Stimulated activated CD4-positive, alpha-beta T cell treated with anti-CD3 and anti-CD28 coated beads, Interleukin-15, amount 100 ng/mL, for 1 hour (primary cell): ENCODE results near the gene MLPH.
"Not testable (repeated sequence)": the region's sequence is repeated elsewhere in the genome, so short reads cannot be mapped to it uniquely, and the experiment has no call there.

ENCODE experiments used
- DNase-seq, 2 donors: peaks; one replicate each; pipeline ENCODE4 v3.0.0-alpha.2; 2020; ENCODE audit warnings: low read depth in 1 of 2, low spot score in 1 of 2

Gene MLPH

DNA sequence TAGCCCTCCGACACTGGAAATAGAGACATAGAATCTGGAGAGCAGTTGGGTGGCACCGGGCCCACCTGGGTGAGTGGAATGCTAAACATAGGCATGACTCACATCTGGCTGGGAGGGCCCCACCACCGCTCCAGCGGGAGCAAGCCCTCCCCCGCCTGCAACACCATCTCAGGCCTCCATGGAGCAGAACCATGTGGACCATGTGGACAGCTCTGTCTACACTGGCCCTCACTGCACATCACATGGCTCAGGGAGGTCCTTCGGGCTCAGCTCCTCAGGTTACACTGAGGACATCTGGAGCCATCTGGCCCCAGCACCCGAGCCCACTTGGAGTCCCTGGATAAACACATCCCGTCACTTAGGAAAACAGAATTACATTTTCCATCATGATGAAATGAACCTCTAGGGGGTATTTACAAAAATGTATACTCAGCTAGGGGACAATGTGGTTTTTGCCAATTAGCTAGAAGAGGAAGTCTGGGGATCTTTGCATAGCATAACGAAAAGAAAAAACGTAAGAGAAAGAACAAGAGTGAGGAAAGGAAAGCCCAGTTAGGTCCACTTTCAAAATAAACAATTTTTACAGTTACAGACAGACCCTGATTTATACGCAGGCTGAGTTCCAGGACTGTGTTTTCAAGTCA lies 30.7 kb upstream of the MLPH start:
- DNase-seq: no peak

DNA sequence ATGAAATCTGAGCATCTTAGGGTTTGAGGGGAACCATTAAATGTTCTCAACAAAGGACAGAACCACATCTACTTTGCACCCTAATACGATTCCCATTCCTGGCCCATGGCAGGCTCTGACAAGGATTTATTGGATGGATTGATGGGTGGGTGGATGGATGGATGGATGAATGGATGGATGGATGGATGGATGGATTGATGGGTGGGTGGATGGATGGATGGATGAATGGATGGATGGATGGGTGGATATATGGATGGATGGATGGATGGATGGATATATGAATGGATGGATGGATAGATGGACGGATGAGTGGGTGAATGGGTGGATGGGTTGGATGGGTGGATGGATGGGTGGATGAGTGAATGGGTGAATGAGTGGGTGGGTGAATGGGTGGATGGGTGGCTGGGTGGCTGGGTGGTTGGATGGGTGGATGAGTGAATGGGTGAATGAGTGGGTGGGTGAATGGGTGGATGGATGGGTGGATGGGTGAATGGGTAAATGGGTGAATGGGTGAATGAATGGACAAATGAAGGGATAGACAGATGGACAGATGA lies 29.6 kb upstream of the MLPH start:
- no peak for DNase-seq

DNA sequence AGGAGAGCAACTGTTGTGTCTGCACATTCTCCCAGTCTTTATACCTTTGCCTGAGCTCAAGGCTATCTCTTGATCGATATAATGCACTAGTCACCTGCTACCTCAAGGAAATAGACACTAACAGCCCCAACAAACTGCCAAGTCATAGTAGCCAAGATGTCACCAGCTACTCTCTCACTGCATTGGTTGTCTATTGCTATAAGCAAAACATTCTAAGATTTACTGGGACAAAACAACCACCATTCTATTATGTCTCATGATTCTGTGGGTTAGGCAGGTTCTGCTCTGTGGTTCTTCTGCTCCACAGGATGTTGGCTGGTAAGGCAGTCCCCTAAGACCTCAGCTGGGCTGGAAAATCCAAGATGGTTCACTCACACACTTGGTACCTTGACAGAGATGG lies 28.5 kb upstream of the MLPH start:
- DNase-seq: no peak

DNA sequence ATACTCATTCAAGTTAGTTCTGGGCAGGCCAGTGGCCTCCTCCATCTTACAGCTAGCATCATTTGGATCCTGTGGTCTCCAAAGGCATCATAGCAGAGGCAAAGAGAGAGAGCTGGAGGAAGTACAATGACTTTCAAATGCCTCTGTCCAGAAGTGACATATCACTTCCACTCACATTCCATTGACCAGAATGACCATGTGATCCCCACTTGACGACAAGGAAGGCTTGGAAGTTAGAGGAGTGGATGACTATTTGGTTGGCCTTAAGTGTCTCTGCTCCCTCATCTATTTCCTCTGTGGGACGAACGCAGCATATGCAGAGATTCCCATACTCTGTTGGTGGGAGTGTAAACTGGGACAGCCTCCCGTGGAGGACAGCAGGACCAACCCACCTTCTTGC lies 27.8 kb upstream of the MLPH start:
- no peak for DNase-seq

DNA sequence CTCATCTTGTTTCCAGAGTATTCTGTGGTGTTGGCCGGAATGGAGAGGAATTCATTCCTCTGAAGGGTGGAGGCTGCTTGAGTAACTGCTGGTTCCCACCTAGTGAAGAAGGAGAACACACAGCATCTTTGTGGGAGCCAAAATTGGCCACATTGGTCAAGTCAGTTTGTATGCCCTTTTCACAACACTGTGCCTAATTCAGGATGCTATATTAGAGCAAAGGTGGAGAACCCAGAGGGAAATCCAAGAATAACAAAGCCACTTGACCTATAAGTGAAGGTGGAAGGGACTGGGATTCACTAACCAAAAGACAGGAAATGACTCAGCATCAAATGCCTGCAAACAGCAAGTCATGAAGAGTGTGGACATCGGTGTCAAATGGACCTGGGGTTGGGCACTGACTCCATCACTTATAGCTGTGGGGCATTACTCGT lies 27.3 kb upstream of the MLPH start:
- no peak for DNase-seq

DNA sequence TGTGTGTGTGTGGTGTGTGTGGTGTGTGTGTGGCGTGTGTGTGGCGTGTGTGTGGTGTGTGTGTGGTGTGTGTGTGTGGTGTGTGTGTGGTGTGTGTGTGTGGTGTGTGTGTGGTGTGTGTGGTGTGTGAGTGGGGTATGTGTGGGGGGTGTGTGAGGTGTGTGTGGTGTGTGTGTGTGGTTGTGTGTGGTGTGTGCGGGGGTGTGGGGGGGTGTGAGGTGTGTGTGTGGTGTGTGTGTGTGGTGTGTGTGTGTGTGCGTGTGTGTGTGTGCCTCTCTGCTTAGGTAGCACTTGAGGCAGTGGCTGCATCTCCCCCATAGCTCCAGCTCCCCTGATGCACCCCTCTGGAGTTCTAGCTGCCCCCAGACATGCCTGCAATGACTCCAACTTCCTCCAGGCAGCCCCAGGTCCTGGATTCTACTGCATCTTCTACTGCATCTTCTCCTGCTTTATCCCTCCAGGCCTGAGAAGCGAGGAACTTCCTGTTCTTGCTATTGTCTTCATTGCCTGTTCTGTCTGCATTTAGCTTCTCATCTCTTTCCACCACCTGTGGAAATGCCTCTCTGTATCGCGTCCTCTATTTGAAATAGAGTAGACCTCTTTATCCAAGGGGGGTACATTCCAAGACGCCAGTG lies 22.2 kb upstream of the MLPH start:
- no peak for DNase-seq

DNA sequence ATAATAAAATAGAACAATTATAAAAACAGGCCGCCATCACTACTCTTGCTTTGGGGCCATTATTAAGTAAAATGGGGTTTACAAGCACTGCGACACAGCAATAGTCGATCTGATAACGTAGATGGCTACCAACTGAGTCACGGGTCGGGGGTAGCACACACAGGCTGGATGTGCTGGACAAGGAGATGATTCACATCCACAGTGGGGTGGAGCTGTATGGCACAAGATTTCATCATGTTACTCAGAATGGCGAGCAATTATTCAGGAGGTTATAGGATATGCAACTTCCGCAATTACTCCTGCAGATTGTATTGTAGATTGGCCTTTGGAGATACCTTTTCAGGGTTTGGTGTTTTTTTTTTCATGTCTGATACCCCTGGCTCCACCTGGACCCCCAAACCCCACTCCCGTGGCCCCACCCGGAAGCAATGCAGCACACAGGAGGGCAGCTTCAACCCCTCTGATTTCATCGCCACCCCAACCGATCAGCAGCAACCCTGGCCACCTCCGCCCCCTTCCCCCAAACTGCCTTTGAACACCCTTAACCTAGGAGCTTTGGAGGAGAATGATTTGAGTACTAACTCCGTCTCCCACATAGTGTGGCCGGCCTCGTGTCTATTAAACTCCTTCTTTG lies 21.4 kb upstream of the MLPH start:
- no peak for DNase-seq

DNA sequence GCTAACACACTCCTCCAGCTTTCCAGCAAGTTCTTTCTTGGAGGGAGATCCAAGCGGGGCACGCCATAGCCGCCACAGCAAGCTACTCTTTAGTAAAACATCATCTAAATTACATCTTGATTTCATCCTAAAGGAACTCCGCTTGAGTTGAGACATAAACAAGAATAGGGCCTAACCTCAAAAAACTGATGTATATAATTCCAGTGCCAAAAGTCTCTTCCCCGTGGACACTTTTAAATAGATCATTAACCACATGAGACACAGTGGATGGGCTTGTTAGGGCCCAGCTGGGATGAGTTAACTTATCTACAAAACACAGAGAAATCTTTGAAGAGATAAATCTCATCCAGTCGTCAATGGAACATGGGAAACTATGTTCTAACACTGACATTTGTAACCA lies 20.8 kb upstream of the MLPH start:
- no peak for DNase-seq

DNA sequence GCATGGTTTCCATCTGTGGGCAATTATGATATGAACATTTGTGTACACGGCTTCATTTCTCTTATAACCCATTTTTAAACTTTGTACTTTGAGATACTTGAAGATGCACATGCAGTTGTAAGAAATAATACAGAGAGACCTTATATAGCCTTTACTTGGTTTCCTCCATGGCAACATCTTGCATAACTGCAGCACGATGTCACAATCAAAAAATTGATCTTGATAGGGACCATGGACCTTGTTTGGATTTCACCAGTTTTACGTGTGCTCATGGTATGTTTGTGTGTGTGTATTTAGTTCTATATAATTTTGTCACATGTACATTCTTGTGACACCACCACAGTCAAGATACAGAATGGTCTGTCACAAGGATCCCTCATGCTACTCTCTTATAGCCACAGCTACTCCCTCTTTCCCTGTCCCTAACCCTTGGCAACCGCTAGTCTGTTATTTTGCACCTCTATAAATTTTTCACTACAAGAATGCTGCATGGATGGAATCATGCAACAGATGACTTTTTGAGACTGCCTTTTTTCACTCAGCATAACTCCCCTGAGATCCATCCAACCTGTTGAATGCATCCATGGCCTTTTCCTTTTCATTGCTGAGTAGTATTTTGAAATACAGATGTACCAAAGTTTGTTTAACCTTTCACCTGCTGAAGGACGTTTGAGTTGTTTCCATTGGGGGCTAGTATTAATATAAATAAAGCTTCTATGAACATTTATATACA lies 19.4 kb upstream of the MLPH start:
- DNase-seq: no peak

DNA sequence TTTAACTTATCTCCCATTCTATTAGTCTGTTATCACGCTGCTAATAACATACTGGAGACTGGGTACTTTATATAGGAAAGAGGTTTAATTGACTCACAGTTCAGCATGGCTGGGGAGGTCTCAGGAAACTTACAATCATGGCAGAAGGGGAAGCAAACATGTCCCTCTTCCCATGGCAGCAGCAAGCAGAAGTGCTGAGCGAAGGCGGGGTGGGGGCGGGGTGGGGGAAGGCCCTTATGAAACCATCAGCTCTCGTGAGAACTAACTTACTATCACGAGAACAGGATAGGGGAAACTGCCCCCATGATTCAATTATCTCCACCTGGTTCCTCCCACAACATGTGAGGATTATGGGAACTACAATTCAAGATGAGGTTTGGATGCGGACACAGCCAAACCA lies 17.6 kb upstream of the MLPH start:
- not testable (repeated sequence) for DNase-seq

DNA sequence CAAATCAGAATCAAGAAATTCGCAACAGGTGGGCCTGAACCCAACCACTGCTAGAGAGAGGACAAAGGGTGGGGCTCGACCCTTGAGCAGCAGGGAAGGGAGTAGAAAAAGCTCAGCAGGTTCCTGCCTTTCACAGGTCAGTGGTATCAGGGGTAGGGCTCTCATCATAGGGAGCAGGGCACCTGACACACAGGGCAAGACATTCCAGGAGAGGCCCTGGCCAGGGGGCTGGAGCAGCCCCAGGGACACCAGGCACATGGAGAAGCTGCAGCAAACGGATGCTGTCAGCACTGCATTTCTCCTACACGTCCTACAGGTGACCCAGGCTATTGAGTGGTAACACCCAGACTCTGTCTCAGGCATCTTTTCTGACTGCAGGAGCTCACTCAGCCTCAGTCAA lies 17.2 kb upstream of the MLPH start:
- no peak for DNase-seq

DNA sequence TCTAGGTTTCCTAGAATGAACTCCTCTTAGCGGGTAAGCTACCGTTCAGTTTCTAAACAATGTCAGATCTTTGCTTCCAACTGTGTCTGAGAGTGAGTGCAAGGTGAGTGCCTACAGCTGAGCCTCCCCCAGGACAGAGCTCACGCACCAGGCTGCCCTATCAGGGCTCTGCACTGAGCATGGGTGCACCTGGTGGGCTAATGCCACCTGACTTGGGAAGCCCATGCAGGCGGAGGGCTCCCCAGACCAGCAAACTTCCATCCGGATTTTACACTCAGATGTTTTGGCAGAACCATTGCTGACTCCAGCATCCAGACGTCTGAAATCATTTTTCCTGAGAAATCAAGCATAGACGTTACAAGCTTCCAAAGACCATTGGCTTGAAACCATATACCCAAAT lies 16.1 kb upstream of the MLPH start:
- DNase-seq: no peak

DNA sequence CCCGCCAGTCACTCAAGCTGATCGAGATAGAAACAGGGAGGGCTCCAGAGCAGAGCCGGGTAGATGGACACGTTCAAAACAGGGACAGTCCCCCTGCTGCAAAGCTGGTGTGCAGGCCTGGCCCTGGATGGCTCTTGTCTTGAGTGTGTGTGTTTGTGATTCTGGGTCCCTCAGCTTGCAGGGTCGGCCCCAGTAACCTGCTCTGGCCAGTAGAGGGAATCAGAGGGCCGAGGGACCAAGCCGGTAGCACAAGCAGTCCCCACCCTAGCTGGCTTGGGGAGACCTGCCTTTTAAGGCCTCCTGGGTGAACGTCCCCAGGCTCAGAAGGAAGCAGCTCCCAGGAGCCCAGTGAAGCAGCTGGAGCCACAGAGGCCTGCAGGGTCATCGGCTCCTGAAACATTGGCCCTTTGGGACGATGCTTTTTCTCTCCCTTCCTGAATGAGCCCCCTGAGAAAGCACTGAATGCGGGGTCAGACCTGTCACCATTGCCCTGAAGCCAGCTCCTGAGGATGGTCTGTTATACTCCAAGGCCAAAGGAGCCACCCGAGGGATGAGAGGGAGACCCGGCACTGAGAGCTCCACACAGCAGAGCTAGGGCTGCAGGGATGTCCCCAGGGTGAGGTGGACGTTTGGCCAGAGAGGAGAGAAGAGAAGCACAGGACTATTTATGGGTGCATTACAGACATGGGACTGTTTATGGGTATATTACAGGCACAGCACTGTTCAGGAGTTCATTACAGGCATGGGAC lies 15.4 kb upstream of the MLPH start:
- DNase-seq: no peak

DNA sequence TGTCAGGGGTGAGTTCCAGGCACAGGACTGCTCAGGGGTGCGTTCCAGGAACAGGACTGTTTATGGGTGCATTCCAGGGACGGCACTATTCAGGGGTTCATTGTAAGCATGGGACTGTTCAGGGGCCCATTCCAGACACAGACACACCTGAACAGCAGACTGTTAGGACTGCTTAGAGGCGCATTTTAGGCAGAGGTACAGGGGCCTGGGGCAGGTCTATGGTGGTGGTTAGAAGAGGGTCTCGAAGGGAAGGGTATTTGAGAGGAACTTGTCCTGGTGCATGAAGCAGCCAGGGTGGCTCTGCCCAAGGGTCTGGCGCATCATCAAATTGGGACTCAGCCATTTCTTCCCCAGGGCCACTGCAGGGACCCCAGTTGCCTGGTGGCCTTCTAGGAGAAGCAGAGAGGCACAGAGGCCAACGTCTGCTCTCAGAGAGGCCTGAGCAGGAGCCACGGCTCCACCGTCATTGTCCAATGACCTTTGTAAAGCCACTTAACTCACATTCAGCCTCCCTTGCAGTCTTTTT lies 14.8 kb upstream of the MLPH start:
- DNase-seq: no peak

DNA sequence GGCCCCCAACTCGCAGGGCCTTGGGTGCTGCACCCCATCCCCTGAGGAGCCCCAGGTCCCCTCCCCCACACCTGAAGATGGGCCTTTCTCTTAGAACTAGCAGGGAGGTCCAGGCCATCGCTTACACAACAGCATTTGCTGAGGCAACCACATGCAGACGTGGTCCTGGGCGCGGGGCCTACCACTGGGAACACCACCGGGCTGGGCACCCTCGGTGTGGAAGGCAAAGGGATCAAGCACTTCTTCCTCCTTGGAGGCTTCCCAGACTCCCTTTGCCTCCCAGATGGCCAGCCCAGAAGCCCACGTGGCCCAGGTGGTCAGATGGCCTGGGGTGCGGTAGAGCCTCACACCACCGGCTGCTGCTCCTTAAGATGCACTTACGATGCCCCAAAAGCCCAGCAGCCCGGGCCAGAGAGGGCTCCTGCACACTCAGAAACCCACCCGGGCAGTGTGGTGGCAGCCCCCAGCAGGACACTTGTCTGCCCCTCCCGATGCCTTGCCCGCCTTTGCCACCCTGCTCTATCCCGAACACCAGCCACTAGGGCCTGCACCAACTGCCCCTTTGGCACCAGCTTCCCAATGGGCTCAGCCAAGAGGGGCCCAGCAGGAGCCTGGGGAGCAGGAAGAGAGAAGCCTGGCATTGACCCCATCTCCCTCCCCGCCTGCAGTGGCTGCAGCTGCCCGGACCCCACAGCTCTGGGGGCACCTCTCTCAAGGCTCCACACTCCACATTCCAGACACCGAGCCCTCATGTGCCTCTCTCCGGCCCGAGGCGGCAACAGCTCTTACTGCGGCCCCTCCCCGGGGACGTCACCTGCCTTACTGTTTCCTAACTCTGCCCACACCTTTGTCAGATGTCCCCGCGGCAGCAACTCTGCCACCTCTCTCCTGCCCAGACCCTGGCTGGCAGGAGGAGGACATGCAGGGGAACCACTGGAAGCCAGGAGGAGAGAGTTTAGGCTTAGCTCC lies 13.9 kb upstream of the MLPH start:
- no peak for DNase-seq

DNA sequence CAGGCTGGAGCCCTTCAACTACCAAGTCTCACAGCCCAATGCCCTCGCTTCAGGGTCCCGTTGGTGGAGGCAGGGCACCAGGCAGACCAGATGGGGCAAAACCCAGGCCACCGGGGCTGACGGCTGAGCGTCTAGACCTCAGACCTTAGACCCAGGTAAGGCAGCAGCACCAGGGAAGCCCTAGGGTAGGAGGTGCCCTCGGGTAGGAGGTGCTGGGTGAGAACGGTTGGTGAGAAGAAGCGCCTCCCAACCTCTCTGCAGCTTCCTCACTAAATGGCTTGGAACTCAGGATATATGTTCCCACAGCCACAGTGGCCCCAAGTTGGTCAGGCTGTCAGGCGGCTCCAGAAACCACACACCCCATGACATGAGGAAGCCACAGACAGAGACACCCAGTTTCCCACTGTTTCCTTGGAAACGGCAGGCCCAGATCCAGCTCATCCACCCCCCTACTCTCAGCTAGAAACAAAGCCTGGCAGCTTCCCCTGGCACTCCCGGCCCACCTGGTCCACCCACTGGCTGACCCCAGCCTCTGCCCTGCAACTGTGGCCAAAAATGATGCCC lies 13.1 kb upstream of the MLPH start:
- DNase-seq: no peak

DNA sequence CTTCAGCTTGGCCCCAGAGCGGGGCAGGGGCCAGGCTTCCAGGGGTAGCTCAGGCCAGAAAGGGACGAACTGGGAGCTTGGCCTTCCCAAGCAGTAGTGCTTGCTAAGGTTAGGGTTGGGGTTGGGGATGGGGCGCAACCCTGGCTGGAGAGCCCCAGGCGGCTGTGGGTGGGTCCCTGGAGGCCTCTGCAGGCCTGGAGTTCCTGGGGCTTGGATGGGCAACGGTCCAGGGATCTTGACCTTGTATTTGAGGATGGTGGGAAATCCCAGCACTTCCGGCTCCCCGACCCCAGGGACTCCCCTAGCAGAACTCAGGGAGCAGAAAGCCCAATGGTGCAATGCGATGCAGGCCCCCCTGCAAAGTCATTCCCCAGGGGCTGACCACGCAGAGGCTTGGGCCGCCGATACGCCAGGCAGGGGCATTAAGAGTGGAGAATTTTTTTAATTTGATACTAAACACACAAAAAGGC lies 12.6 kb upstream of the MLPH start:
- DNase-seq: no peak

DNA sequence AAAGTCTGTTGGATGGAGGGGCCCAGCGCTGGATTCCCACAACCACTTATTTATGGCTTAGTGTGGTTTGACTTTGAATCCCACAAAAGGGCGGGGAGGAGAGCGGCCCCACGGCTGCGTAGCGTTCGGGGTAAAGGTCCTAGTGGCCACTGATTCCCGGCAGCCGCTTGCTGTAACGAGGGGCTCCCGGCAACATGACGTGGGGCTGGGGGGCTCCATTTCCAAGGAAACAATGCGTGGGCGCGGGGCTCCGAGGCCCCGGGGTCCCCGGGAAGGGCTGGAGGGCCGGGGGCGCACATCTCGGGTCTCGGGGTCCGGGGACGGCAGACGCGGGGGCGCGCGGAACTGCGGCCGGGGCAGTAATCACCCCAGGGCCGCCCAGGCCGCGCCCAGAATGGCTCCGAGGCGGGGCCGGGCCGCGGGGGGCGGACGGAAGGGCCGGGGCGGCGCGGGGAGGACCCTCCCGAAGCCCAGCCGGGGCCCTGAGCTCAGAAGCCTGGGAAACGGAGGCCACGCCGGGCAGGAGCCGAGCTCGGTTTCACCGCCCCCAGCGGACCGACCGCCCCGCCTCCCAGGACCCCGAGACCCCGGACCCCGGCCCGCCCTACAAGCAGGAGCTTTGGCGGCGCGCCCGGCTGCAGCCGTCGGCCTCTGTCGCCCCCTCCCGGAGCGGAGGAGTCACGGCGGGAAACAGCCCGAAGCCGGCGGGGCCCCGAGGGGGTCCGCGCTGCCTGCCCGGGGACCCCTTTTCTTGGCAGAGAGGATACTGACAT lies 11.9 kb upstream of the MLPH start:
- peak; percentile 58 to 73 for DNase-seq
